ENCODE results near the gene RHOJ. TPM values are rescaled to one million over a fixed set of nuclear protein-coding genes. Genes with fewer than 3 reads are reported as not detected.

RHOJ gene
- total and polyA plus RNA-seq, 2 experiments from 2014 or later = 2.1 to 3.2 TPM

GRCh38 chr14:63174760-63175191, 29.5 kb upstream of the RHOJ start:
- H3K9me3 ChIP-seq (ENCODE audit: low read depth) = no peaks in the 10 kb centered on the region
- peak; percentile 63 for DNase-seq (ENCODE audit: low spot score)
- H3K27me3 ChIP-seq = no peaks in the 10 kb centered on the region
- no peaks in the 10 kb centered on the region for H4K20me1 ChIP-seq (ENCODE audit: insufficient read depth, poor library complexity, severe bottlenecking)
- peak; percentile 70 for TF ChIP-seq CTCF (IDR thresholded peaks at IDR 0.05; ENCODE audit: poor library complexity)
- no peak for TF ChIP-seq EZH2phosphoT487 (IDR thresholded peaks at IDR 0.05; ENCODE audit: low read depth, severe bottlenecking, unreplicated experiment)
- no peaks in the 10 kb centered on the region for H3K4me1 ChIP-seq (ENCODE audit: insufficient read depth)
- H2AFZ ChIP-seq = no peak overlapping the region
- H3K36me3 ChIP-seq (replicated peaks; ENCODE audit: insufficient read depth, low read depth) = no peaks in the 10 kb centered on the region
- no peak overlapping the region for H3K4me3 ChIP-seq
- no peaks in the 10 kb centered on the region for H3K79me2 ChIP-seq
- no peak overlapping the region for H3K4me2 ChIP-seq
- H3K27ac ChIP-seq = no peak overlapping the region
- WGBS (ENCODE audit: low lambda C conversion rate, missing lambda C conversion rate) = 29% methylated on average over 2 of the region's 2 CpGs
- no peaks in the 10 kb centered on the region for H3K9me2 ChIP-seq (replicated peaks; ENCODE audit: insufficient read depth)

GRCh38 chr14:63175531-63175930, 28.7 kb upstream of the RHOJ start:
- Histone ChIP-seq H3K9me3 (ENCODE audit: low read depth) (no peaks in the 10 kb centered on the region), H3K4me2 (no peak overlapping the region), H3K27me3 (no peaks in the 10 kb centered on the region), H3K27ac (no peak overlapping the region), H3K79me2 (no peaks in the 10 kb centered on the region), H3K4me3 (no peak overlapping the region), H3K4me1 (ENCODE audit: insufficient read depth) (no peaks in the 10 kb centered on the region), H4K20me1 (ENCODE audit: insufficient read depth, poor library complexity, severe bottlenecking) (no peaks in the 10 kb centered on the region), H2AFZ (no peak overlapping the region), H3K36me3 (replicated peaks; ENCODE audit: insufficient read depth, low read depth) (no peaks in the 10 kb centered on the region), H3K9me2 (replicated peaks; ENCODE audit: insufficient read depth) (no peaks in the 10 kb centered on the region)
- TF ChIP-seq CTCF (IDR thresholded peaks at IDR 0.05; ENCODE audit: poor library complexity) = no peak
- TF ChIP-seq EZH2 (IDR thresholded peaks at IDR 0.05; ENCODE audit: borderline replicate concordance) = no peak
- no peak for TF ChIP-seq EZH2phosphoT487 (IDR thresholded peaks at IDR 0.05; ENCODE audit: low read depth, severe bottlenecking, unreplicated experiment)
- 84% methylated on average over 2 of the region's 2 CpGs for WGBS (ENCODE audit: low lambda C conversion rate, missing lambda C conversion rate)
- no peak for DNase-seq (ENCODE audit: low spot score)

GRCh38 chr14:63178912-63179311, 25.3 kb upstream of the RHOJ start:
- TF ChIP-seq EZH2phosphoT487 (IDR thresholded peaks at IDR 0.05; ENCODE audit: low read depth, severe bottlenecking, unreplicated experiment) (no peak), CTCF (IDR thresholded peaks at IDR 0.05; ENCODE audit: poor library complexity) (no peak), EZH2 (IDR thresholded peaks at IDR 0.05; ENCODE audit: borderline replicate concordance) (no peak)
- 96% methylated on average over 3 of the region's 3 CpGs for WGBS (ENCODE audit: low lambda C conversion rate, missing lambda C conversion rate)
- no peak overlapping the region for H3K27ac ChIP-seq
- H3K4me3 ChIP-seq = no peak overlapping the region
- no peaks in the 10 kb centered on the region for H4K20me1 ChIP-seq (ENCODE audit: insufficient read depth, poor library complexity, severe bottlenecking)
- DNase-seq (ENCODE audit: low spot score) = no peak
- H3K9me3 ChIP-seq (ENCODE audit: low read depth) = no peaks in the 10 kb centered on the region
- no peaks in the 10 kb centered on the region for H3K27me3 ChIP-seq
- H3K79me2 ChIP-seq = no peaks in the 10 kb centered on the region
- no peak overlapping the region for H2AFZ ChIP-seq
- H3K4me1 ChIP-seq (ENCODE audit: insufficient read depth) = no peaks in the 10 kb centered on the region
- H3K36me3 ChIP-seq (replicated peaks; ENCODE audit: insufficient read depth, low read depth) = no peaks in the 10 kb centered on the region
- no peak overlapping the region for H3K4me2 ChIP-seq
- H3K9me2 ChIP-seq (replicated peaks; ENCODE audit: insufficient read depth) = no peaks in the 10 kb centered on the region

GRCh38 chr14:63179383-63179782, 24.9 kb upstream of the RHOJ start:
- Histone ChIP-seq H3K4me1 (ENCODE audit: insufficient read depth) (no peaks in the 10 kb centered on the region), H3K4me3 (no peak overlapping the region), H3K27me3 (no peaks in the 10 kb centered on the region), H4K20me1 (ENCODE audit: insufficient read depth, poor library complexity, severe bottlenecking) (no peaks in the 10 kb centered on the region), H3K36me3 (replicated peaks; ENCODE audit: insufficient read depth, low read depth) (no peaks in the 10 kb centered on the region), H3K4me2 (no peak overlapping the region), H3K79me2 (no peaks in the 10 kb centered on the region), H3K9me2 (replicated peaks; ENCODE audit: insufficient read depth) (no peaks in the 10 kb centered on the region), H2AFZ (no peak overlapping the region), H3K9me3 (ENCODE audit: low read depth) (no peaks in the 10 kb centered on the region), H3K27ac (no peak overlapping the region)
- WGBS (ENCODE audit: low lambda C conversion rate, missing lambda C conversion rate) = 60% methylated on average over 4 of the region's 4 CpGs
- TF ChIP-seq EZH2phosphoT487 (IDR thresholded peaks at IDR 0.05; ENCODE audit: low read depth, severe bottlenecking, unreplicated experiment) (no peak), CTCF (IDR thresholded peaks at IDR 0.05; ENCODE audit: poor library complexity) (no peak), EZH2 (IDR thresholded peaks at IDR 0.05; ENCODE audit: borderline replicate concordance) (no peak)
- no peak for DNase-seq (ENCODE audit: low spot score)

Data from hepatocyte (in vitro differentiated cells).